HEK293T (cell line): Measurements from ENCODE around the gene MOAP1.

ENCODE experiments used
- CTCF ChIA-PET: fragments of 350-600 bp; formaldehyde crosslinking; extraction: SDS; loops from one replicate; lab custom pipeline; 2021; ENCODE audit warnings: antibody characterized with exemption, inconsistent platforms; lab: Yijun Ruan, JAX
- POLR2A ChIA-PET: fragments of 350-600 bp; formaldehyde crosslinking; extraction: SDS; loops from one replicate; lab custom pipeline; 2020; ENCODE audit warnings: antibody characterized with exemption, inconsistent platforms; lab: Yijun Ruan, JAX
- DNase-seq: peaks from one replicate; pipeline ENCODE4 v3.0.0; 2012; ENCODE audit warnings: mixed read lengths; ENCODE audit errors: extremely low spot score
- ARNT ChIP-seq: fragments of 450-650 bp; IDR thresholded peaks from 2 replicates; pipeline ENCODE4 v1.6.1; 2017; ENCODE audit warnings: mild to moderate bottlenecking
- BHLHE40 ChIP-seq: fragments of 450-650 bp; IDR thresholded peaks from 2 replicates; pipeline ENCODE4 v1.6.1; 2016; ENCODE audit warnings: mild to moderate bottlenecking, moderate library complexity, borderline replicate concordance
- CTBP1 ChIP-seq: fragments of 450-650 bp; IDR thresholded peaks from 2 replicates; pipeline ENCODE4 v1.6.1; 2016; ENCODE audit warnings: borderline replicate concordance
- ELF4 ChIP-seq: fragments of 450-650 bp; IDR thresholded peaks from 2 replicates; pipeline ENCODE4 v1.6.1; 2017; ENCODE audit warnings: antibody characterized with exemption
- FOXA1 ChIP-seq: fragments of 450-650 bp; IDR thresholded peaks from 2 replicates; pipeline ENCODE4 v1.6.1; 2016; ENCODE audit warnings: mild to moderate bottlenecking
- FOXK2 ChIP-seq: fragments of 450-650 bp; IDR thresholded peaks from 2 replicates; pipeline ENCODE4 v1.6.1; 2016; ENCODE audit warnings: mild to moderate bottlenecking
- FOXM1 ChIP-seq: fragments of 450-650 bp; IDR thresholded peaks from 2 replicates; pipeline ENCODE4 v1.6.1; 2017; ENCODE audit warnings: mild to moderate bottlenecking, borderline replicate concordance
- HDGF ChIP-seq: fragments of 450-650 bp; IDR thresholded peaks from 2 replicates; pipeline ENCODE4 v1.6.1; 2017; ENCODE audit warnings: antibody characterized with exemption, borderline replicate concordance
- L3MBTL2 ChIP-seq: fragments of 450-650 bp; conservative IDR thresholded peaks from 2 replicates; pipeline ENCODE4 v1.6.1; 2016; ENCODE audit warnings: mild to moderate bottlenecking
- LEF1 ChIP-seq: fragments of 450-650 bp; IDR thresholded peaks from 2 replicates; pipeline ENCODE4 v1.6.1; 2017; ENCODE audit warnings: mild to moderate bottlenecking, borderline replicate concordance
- NFRKB ChIP-seq: fragments of 450-650 bp; IDR thresholded peaks from 2 replicates; pipeline ENCODE4 v1.6.1; 2016; ENCODE audit warnings: mild to moderate bottlenecking, moderate library complexity
- SP1 ChIP-seq: fragments of 450-650 bp; IDR thresholded peaks from 2 replicates; pipeline ENCODE4 v1.6.1; 2017
- SUZ12 ChIP-seq: fragments of 450-650 bp; IDR thresholded peaks from 2 replicates; pipeline ENCODE4 v1.6.1; 2016; ENCODE audit warnings: mild to moderate bottlenecking
- TARDBP ChIP-seq: fragments of 450-650 bp; IDR thresholded peaks from 2 replicates; pipeline ENCODE4 v1.6.1; 2016
- ZNF384 ChIP-seq: fragments of 450-650 bp; IDR thresholded peaks from 2 replicates; pipeline ENCODE4 v1.6.1; 2016
- TF ChIP-seq, protein P1 (sequence below): fragments of 450-650 bp; IDR thresholded peaks from 2 replicates; pipeline ENCODE4 v1.6.1; 2016

The MOAP1 gene

DNA sequence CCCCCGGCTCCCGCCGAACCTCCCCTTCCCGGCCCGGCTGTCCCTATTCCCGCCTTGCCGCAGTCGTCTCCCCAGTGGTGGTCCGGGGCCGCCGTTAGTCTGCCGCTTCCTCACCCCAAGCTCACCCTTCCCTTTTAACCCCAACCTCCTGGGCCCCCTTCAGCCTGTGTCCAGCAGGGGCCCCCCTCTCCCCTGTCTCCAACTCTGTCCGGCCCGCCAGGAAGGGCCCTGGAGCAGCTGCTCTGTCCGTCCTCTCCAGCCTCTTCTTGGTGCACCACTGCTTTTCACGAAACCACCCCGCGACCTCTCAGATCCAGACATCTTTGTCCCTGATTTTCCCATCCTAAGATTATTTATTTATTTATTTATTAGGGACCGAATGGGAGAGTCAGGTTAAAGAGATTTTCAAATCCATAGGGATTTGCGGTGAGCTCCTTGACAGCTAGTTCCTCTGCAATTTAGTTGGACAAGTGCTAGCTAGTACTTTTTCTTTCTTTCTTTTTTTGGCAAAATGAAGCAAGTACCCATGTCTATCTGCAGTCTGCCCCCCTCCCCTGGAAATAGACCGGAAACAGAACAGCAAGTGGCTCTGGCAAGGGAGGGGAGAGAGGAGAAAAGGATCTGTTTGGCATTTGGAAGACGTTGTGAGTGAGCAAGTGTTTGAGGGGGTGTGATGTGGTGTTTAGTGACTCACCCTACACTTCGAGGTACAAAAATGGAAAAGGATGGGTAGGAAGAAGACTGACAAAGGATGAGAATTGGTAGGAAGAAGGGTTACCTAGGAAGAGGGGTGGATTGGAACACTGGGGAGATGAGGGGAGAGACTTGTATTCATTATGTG lies 23.0 kb upstream of the MOAP1 start:
- TF ChIP-seq L3MBTL2 (peak; percentile 56), TARDBP (no peak), LEF1 (no peak), CTBP1 (no peak), SUZ12 (no peak)
- peak; percentile 52 for DNase-seq
- POLR2A ChIA-PET, result interaction anchor here (0.7 to 4.5 kb wide), 9 partner anchors 11 to 414 kb away, joined by 3 to 43 read pairs (median 3); partner anchors contain the start of genes LYSET and MOAP1
- CTCF ChIA-PET, result interaction anchor here (0.9 to 1.6 kb wide), 3 partner anchors 21 to 110 kb away, joined by 3 to 5 read pairs (median 3); partner anchors contain the start of gene ITPK1

GRCh38 chr14:93206793-93207467 lies 22.2 kb upstream of the MOAP1 start, which contains the start of the genes GON7 and UBR7:
Gene GON7, minus strand, starts transcription at chr14:93207065. Its CDS starts 28 bp downstream, at chr14:93207037.
Gene UBR7, plus strand, starts transcription at chr14:93207256. Its CDS starts 36 bp downstream, at chr14:93207292.
- ChIA-PET CTCF (interaction anchor here (0.9 to 1.6 kb wide), 4 partner anchors 21 to 111 kb away, joined by 3 to 5 read pairs (median 4); partner anchors contain the start of gene ITPK1), POLR2A (interaction anchor here (0.7 to 4.5 kb wide), 9 partner anchors 10 to 414 kb away, joined by 3 to 43 read pairs (median 3); partner anchors contain the start of genes LYSET and MOAP1)
- TF ChIP-seq BHLHE40 (no peak), ELF4 (0 out of 2 replicates have a peak, but pooled peaks have one; percentile 50), FOXM1 (no peak), L3MBTL2 (peak; percentile 94), CTBP1 (no peak), FOXK2 (no peak), SUZ12 (no peak), NFRKB (no peak), FOXA1 (no peak), TARDBP (no peak), ZNF384 (no peak), LEF1 (no peak), ARNT (no peak), HDGF (0 out of 2 replicates have a peak, but pooled peaks have one; percentile 75)
- TF ChIP-seq, protein P1, sequence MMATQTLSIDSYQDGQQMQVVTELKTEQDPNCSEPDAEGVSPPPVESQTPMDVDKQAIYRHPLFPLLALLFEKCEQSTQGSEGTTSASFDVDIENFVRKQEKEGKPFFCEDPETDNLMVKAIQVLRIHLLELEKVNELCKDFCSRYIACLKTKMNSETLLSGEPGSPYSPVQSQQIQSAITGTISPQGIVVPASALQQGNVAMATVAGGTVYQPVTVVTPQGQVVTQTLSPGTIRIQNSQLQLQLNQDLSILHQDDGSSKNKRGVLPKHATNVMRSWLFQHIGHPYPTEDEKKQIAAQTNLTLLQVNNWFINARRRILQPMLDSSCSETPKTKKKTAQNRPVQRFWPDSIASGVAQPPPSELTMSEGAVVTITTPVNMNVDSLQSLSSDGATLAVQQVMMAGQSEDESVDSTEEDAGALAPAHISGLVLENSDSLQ, result peak; percentile 92
- peak; percentile 93 for DNase-seq

DNA sequence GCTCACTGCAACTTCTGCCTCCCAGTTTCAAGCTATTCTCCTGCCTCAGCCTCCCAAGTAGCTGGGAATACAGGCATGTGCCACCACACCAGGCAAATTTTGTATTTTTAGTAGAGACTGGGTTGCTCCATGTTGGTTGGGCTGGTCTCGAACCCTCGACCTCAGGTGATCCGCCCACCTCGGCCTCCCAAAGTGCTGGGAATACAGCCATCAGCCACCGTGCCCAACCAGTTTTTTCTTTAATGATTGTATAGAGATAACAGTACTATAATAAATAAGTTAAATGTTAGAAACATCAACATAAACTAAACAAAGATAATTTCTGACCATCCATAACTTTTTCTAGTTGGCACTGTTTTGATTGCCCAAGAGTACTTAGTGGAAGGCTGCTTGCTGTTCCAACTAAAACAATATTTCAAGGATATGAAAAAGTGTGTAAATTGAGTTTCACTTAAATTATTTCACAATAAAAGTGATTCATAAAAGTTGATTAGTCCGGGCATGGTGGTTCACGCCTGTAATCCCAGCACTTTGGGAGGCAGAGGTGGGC lies 16.5 kb upstream of the MOAP1 start:
- CTCF ChIA-PET, result no interaction called here
- POLR2A ChIA-PET, result no interaction called here
- no peak for TF ChIP-seq FOXA1
- TF ChIP-seq ARNT, result no peak
- TF ChIP-seq LEF1, result no peak
- no peak for TF ChIP-seq L3MBTL2
- TF ChIP-seq TARDBP, result no peak
- TF ChIP-seq ZNF384, result no peak
- TF ChIP-seq BHLHE40, result no peak
- no peak for TF ChIP-seq NFRKB
- no peak for TF ChIP-seq HDGF
- TF ChIP-seq ELF4, result no peak
- no peak for TF ChIP-seq SP1
- TF ChIP-seq FOXK2, result no peak
- TF ChIP-seq SUZ12, result no peak
- DNase-seq, result no peak

DNA sequence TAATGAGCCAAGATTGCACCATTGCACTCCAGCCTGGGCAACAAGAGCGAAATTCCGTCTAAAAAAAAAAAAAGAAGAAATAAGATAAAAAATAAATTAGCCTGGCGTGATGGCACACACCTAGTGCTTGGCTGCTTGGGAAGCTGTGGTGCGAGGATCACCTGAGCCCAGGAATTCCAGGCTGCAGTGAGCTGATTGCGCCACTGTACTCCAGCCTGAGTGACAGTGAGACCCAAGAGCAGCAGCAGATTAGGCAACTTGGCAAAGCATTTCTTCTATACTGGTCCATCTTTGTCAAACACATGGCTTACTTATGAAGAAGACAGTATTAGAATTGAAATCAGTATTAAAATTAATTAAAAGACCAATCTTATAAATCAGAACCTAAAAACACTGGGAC lies 15.9 kb upstream of the MOAP1 start:
- ChIA-PET CTCF (no interaction called here), POLR2A (no interaction called here)
- no peak for DNase-seq
- TF ChIP-seq HDGF, result no peak
- TF ChIP-seq, protein P1, result peak; percentile 8; the same call in 1 of the 2 replicates

DNA sequence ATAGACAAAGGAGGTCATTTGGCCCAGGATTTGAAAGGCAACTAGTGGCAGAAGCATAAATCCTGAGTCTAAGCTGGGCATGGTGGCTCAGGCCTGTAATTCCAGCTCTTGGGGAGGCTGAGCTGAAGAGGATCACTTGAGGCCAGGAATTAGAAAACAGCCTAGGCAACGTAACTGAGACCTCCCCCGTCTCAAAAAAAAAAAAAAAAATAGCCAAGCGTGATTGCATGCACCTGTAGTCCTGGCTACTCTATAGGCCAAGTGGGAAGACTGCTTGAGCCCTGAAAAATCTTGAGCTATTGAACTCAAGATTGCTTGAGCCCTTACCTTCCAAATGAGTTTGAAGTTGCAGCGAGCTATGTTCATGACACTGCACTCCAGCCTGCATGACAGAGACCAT lies 14.3 kb upstream of the MOAP1 start:
- TF ChIP-seq ZNF384, result no peak
- TF ChIP-seq CTBP1, result no peak
- no peak for TF ChIP-seq FOXA1
- TF ChIP-seq, protein P1, result no peak
- no peak for TF ChIP-seq ARNT
- no peak for TF ChIP-seq HDGF
- no peak for TF ChIP-seq L3MBTL2
- no peak for TF ChIP-seq TARDBP
- TF ChIP-seq FOXM1, result no peak
- no peak for TF ChIP-seq SP1
- TF ChIP-seq SUZ12, result no peak
- no peak for TF ChIP-seq BHLHE40
- no peak for TF ChIP-seq ELF4
- CTCF ChIA-PET, result interaction anchor here (0.6 kb wide), 1 partner anchor 298 kb away, joined by 5 read pairs; no protein-coding TSS in a partner anchor
- POLR2A ChIA-PET, result no interaction called here
- DNase-seq, result no peak
